CD4-positive, alpha-beta T cell treated with Interferon alpha-2 for 1 hour (primary cell): ENCODE results near the gene CST9L.
A peak's percentile ranks its signal among the peaks of the same experiment; 100 is the strongest.

Source experiments
- DNase-seq, 2 donors: peaks; one replicate each; pipeline ENCODE4 v3.0.0-alpha.2; 2020 to 2022

CST9L gene, protein sequence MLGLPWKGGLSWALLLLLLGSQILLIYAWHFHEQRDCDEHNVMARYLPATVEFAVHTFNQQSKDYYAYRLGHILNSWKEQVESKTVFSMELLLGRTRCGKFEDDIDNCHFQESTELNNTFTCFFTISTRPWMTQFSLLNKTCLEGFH

DNA sequence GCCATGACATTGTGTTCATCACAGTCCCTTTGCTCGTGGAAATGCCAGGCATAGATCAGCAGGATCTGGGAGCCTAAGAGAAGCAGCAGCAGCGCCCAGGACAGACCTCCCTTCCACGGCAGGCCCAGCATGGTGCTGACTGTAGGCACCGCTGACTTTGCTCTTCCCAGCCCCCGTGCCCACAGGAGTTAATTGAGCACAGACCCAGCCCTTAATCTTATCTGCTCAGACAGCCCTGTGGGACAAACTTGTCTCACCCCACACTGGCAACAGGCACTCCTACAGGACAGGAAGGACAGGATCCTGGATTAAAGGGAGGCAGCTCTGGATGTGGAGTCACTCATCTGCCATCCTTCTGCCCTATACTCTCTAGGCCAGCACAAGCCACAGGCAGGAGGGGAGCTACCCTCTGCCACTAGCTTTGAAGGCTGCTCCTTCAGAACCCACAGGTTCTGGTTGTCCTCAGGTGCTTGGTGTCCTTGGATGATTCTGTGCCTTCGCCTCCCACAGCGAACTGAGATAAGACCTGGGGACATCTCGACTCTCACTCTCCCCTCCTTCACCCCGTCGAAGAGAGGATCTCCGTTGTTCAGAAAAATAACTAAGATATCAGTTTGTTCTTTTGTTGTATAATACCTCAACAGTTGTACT is at the start of gene CST9L:
Gene CST9L, minus strand, starts transcription at position 165 of the 651 bp plus-strand sequence. Its CDS starts 34 bp downstream, at position 131.
- no peak for DNase-seq

DNA sequence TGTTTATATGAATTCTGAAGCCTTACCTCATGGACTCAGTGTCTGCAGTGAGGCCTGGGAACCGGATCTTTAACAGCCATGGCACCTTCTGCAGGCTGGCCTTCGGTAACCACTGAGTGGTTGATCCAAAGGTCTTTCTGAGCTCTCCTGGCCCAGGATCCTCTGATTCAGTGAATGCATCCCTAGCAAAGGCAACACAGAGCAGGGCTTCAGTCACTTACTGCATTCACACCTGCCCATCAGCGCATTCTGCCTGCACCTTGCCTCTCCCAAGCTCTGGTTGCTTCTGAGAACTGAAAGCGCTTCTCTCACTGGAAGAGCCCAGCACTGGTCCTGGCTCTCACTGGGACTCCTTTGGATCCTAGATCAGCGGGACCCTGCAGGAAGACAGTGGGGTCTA is 45.9 kb upstream of the CST9L start:
- no peak for DNase-seq

DNA sequence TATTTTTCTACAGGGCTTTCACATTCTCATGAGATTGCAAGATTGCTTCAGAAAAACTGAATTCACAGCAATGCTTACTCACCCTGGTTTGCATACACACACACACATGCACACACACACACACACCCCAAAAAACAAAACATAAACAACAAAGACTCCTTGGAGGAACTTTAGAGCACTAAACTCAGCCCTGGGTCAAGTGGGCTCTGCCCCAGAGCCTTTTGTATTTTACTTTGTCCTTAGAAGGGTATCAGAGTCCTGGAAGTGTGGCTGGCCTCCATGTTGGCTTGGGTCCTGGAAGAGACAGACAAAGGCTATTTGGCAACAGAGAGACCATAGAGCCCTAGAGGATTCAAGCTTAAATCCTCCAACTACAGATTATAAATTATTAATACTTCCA is 45.4 kb upstream of the CST9L start:
- DNase-seq: no peak

DNA sequence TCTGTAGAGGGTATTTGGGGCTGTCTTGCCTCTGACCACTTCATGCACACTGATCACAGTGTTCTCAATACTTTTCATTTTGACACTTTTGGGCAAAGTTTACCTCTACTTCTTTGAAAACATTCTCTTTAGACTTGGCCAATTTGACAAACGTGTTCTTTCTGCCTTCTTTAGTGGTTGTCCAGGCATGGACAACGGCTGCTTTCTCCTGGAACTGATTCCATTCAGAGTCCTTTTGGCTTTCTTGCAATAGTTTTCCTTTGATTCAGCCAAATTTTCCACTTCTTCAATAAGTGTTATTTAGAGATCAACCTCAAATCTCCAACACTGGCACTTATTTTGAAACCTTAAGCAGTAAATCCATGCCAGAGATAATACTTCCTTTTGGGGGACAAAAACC is 44.1 kb upstream of the CST9L start:
- DNase-seq: no peak

DNA sequence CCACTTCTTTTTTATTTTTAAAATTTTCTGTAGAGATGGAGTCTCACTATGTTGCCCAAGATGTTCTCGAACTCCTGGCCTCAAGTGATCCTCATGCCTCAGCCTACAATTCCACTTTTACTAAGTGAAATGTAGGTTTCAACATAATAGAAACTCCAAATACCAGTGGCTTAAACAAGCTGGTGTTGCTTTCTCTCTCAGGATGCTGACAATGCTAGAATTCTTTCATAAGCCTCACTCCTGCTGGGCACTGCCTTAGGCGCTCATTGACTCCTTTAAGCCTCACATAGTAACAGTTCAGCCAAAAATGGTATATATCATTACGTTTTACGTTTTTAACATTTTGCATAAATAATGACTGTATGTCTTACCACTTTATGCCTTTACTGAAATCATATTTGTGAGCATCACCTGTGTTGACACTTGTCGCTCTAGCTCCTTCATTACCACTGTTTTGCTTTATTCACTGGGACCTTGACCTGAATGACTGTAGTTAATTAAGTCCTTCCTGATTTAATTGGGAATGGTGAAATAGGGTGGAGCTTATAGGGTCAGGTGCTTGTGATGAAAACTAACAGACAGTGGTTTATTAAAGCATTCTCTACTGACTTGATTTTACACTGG is 41.3 kb upstream of the CST9L start:
- DNase-seq: no peak

DNA sequence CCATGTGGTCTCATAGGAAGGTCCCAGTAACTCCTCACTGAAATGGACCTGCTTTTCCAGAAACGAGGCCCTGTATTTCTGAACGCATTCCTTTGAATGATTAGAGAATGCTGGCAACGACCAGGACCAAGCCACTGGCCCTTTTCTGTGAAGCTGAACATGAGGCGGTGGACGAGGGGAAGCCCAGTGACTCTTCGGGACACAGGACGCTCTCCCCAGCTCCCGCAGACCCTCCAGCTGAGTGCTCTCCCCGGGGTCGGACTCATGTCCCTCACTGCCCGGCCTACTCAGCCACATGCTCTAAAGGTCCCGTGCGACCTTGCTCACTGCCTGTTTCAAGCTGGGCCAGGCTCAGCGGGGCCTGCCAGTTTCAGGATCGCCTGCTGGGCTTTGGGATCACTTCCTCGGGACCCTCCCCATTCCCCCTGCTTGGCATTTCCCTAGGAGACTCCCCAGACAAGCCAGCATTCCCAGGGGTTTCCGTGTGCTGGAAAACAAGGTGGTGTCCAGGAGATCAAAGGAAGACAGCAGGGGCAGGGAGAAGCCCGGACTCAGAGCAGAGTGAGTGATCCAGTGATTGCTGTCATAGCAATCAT is 40.1 kb upstream of the CST9L start:
- DNase-seq: no peak

DNA sequence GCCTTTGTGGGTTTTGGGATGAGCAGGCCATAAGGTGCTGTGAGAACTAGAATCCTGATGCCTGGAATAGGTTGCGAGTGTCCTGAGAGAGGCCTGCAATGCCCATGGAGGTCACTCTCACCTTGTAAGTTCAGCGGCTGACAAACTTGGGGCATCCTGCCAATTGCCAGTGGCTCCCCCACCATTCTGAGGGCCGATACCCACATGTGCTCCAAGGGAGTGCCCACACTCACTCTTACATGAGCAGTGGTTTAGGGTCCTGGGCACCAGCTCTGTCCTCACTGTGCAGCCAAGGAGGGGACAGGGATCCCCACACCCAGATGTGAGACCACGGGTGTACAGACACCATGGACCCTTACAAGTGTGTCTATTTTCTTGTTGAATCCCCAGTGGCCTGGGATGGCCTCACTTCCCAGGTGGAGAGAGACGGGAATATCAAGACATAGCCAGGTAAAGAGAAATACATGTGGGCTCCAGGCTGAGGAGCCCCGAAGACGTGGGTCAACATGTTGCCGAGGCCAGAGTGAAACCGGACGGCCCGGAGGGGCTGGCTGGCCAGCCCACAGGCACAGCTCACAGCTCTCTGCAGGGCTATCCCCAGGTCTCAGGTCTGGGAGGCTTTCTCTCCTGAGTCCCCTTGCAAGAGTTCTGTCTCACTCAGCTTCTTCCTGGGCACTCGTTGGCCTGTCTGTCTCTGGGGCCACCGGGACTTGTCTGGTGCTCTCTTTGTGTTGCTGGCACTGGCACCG is 39.4 kb upstream of the CST9L start:
- DNase-seq: no peak

DNA sequence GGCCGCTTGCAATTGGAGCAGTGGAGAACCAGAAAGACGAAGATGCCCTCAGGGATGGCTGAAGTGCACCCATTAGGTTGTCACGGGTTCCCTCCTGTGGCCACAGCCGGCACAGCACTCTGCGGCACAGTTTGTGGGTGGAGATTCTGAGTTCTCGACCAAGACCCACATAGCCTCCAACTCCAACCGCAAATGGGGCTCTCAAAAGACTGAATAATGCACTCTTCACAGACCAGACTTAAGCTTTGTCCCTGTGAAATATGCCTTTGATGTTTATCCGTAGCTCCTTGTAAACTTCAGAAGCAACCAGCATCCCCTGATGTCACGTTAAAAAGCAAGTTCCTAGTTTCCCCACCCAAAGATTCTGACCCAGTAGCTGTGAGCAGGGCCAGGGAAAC is 38.4 kb upstream of the CST9L start:
- peak; percentile 61 to 73 for DNase-seq

DNA sequence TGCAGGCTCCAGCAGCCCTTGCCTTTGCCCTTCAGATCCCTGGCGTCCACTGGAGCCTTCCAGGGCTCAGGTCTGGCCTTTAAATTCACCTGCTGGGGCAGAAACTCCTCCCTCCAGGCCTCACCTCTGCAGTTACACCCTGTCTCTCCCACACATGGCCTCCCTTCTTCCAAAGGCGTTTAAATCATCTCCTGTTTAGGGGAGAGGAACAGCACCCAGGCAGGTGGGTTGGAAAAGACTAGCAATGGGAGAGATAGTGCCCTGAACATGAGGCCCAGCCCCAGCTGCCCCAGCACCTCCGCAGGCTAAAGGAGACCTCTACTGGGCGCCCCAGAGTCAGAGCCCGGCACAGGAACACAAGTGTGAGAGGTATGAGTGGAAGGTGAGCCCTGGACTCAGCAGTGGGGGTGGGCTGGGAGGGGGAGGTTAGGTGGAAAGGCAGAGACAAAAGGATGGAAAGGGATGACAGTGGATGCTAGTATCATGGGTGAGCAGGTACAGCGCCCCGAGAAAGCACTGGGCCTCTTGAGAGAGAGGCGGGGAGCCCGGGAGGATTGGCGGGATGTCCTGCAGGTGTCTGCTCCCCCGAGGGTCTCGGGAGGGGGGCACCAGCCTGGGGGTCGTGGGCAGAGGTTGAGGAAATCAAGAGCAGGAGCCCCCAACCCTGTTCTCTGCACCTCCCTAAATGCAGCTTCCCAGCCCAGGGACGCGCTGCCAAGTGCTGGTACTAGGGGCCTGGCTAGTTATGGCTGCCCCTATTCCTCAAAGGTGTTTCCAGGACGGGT is 37.8 kb upstream of the CST9L start, which contains the start of gene CST9:
Gene CST9, minus strand, starts transcription at position 51 of the 785 bp plus-strand sequence. CDS start 53 bp downstream, outside the sequence.
- no peak for DNase-seq

DNA sequence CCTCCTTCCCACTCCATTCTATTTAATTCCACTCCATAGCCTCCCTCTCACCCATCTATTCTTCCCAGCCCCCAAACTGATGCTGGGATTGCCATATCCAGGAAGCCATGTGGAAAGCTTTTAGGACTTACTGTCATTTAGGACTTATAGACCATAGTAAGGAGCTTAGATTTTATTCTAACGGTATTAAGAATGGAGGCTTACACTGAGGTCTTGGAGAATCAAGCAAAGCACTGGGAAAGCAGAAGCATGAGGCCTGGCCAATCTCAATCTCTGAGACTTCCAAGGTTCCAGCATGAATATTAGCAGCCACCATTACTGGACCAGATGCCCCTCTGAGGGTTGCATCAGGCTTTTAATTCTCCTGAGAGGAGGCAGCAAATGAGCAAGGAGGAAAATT is 36.0 kb upstream of the CST9L start:
- no peak for DNase-seq

DNA sequence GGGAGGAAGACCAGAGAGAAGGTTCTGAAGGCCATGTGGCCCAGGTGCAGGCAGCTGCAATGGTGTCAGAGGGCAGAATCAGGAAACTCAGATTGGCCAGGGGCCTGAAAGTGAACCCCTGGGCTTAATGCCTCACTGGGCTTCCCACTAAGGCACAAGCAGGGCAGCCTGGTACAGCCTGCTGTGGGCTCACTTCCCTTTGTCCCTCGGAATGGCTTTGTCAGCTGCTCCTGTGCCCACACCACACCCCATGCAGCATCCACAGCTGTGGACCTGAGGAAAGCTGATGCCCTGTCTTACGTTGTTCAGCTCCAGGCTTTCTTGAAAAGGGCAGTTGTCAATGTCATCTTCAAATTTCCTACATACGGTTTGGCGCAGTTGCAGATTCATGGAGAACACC is 35.0 kb upstream of the CST9L start:
- DNase-seq: no peak

DNA sequence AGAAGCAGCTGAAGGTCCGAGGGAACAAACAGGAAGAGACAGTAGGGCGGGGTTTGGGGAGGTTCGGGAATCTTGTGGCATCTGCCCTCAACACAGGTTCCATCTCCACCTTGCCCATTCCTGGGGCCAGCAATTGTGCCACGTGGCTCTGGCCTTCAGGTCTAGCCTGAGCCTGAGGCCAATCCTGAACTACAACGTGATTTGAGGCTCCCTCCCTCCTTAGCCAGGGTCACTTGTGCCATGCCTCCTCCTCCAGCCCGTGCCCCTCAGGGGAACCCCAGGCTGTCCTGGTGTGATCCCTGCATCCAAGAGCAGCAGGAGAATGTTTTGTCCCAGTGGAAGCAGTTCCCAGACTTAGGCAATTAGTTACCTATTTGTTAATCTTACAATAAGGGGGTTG is 34.4 kb upstream of the CST9L start:
- DNase-seq: no peak

DNA sequence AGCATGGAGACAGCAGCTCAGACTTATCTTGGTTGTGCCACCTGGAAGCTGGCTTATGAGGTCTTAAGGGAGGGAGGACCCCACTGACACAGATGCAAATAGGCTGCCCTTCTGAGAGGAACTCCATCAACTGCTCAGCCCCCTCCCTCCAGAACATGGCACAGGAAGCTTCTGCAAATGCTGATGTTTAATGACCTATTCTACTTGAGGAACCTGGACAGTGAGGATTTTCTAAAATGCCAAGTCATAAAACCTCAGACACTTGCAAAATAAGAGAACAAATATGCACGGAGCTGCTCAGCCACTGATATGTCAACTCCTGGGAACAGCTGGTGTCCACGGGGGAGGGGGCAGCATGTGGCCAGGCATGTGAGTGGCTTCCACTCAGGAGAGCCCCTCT is 34.0 kb upstream of the CST9L start:
- DNase-seq: no peak

DNA sequence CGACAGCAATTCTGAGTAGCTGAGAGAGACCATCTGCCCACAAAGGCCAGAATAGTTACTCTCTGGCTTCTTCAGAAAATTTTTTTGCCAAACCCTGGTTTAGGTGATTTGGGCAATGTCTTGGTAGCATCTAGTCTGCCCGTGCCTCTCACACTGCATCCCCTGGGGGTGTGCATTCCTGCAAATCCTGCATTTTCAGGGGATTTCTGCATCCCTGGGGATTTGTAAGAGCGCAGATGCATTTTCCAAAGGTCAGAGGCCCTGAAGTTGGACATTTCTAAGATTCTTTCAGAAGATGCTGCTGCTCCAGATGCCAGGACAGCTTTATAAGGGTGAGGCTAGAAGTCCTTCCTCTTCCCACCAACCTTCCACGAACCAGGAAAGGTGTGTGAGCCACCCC is 33.4 kb upstream of the CST9L start:
- DNase-seq: no peak

DNA sequence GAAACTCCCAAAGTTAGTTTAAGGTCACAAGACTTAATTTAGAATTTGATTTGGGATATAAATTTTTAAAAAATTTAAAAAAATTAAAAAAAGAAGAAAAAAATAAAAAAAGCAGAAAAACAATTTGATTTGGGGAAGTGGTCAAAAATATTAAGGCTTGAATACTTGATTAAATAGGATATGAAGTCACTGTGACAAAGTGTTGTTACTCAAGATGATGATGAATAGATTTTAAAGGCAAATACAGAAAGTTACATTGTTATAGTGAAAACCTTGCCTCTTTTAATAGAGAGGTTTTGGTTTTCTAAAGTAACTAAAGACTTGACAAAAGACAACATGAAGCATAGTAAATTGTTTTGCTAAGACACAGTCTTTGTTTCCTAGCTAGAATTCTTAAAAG is 30.2 kb upstream of the CST9L start:
- DNase-seq: no peak

DNA sequence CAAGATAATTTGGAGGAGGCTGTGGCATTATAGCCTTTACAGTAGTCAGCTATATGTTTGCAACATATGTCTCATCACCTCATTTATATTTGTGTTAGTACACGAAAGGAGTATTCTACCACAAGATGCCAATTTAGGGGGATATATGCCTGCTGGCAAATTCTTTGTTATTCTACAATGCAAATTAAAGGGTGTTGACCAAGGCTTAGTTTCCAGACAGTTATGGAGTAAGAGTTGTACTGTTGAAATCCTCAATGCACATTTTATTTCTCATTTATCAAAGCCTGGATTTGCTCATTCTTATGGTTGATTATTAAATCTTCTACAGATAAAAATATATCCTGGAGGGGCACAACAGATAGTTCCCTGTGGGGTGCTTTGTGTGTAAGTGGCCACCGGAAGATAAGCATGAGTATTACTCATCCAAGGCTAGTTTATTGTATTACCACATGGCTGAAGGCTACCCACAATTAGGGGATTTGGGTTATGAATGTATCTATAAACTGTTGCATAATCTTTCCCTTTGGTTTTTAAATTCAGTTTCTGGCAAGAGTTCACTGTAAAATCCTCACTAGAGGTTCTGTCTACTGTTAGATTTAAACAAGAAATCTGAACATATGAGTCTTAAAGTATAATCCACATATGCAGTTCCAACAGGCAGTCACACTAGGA is 28.4 kb upstream of the CST9L start:
- DNase-seq: no peak

DNA sequence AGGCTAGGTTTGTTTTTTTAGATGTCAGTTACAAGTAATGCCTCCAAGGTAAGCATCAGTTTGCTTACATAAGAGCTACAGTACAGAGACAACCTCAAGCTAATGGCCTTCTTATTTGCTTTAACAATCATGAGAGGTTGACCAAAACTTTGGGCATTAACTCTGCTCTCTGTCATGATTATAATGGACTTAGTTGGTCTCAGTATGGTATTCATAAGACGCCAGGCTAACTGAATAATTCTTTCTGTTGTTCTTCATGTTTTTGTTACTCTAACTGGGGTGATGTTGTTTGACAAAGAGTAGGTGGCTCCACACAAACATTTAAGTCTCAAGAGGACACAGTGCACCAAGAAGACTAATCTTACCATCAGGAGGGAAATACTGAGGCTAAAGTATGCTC is 27.7 kb upstream of the CST9L start:
- DNase-seq: no peak

DNA sequence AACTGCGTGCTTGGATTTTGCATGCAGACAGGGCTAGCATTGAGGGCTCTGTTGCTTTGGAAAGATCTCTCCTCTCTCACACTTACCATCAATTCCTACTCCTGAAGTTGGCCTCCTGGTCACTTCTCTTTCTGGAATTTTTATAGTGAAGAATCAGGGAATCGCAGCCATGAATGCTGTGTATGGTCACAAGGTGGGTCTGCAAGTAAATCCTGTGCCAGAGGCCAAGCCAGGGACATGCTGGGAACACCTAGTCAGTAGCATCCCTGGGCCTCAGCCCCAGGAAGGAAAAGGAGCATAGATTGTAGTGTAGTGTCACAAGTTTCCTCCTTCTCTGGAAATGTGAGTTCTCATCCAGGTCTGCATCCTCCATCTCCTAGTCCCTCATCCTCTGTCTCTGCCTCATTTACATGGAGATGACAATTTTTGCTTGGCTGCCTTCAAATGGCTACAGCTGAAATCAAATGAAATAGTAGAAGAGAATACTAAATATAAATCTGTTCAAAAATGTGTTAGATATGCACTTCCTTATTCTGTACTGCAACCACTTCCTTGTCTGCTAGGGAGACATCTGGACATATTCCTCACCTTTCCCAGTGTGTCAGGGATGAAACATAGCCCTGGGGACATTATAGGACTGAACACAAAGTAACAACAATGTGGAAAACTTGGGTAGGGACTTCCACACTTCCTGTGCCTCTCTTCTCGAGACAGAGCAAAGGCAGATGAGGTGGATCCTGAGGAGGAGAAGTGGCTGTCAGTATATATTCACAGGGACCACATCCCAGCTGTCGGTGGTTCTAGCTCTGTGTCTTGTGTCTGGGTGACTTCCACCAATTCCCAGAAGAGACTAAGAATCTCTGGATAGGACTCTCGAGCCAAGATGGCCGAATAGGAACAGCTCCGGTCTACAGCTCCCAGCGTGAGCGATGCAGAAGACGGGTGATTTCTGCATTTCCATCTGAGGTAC is 20.4 kb upstream of the CST9L start:
- no peak for DNase-seq

DNA sequence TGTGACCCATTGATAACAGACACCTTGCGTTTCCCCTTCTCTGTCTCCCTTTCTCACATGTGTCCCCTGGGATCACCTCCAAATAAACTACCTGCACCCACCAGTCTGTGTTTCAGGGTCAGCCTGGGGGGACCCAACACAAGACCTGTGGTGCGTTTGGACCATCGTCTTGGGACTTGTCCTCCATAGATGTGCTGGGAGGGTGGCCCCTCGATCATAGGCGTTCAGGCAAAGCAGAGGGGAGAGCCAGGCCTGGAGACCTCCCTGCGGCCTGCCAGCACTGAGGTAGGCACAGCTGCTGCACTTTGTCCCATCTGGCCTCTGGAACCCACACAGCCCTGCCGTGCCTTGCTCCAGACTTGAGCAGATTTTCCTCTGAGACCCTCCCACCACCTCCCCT is 19.3 kb upstream of the CST9L start:
- no peak for DNase-seq

DNA sequence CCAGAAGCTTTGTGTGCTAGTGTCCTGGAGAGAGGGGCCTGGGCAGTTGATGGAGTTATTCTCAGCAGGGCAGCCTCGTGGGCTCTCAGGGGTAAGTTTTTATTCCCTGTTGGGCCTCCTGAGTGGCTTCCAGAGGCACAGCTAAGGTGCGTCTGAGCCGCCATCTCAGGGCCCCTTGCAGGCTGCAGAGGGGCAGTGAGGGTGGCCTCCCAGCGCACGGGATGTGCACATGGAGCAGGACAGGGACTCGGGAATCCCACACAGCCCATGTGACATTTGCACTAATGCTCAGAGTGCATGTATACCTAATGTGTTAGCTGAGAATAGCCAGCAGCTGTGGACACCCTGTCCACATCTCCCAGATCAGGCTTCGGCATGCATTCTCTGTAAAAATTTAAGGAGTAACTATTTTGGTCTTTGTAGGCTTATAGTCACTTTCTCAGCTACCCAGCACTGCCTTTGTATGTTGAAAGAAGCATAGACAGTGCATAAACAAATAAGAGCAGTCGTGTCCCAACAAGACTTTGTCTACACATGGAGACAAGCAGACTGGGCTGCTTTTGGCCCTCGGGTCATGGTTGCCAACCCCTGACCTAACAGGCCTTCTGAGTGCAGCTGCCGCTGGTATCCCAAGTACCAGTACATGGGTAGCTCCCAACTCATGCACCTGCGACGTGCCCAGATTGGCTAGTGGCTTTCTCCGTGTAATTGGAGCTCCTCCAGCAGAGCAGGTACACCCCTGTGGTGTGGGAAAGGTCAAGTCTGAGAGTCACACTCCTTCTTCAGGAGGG is 18.6 kb upstream of the CST9L start:
- DNase-seq: no peak
